HG02981 (cell line): Measurements from ENCODE around the gene CRCP.
A peak's percentile ranks its signal among the peaks of the same experiment; 100 is the strongest.
"Not testable (repeated sequence)": the region's sequence is repeated elsewhere in the genome, so short reads cannot be mapped to it uniquely, and the experiment has no call there.

ENCODE experiments used
- ATAC-seq: cut with Tn5 transposase; IDR thresholded peaks from one replicate; pipeline ENCODE4 v1.9.1; 2021; ENCODE audit warnings: mild to moderate bottlenecking, moderate library complexity; ENCODE audit not compliant: unreplicated experiment

Gene CRCP

DNA sequence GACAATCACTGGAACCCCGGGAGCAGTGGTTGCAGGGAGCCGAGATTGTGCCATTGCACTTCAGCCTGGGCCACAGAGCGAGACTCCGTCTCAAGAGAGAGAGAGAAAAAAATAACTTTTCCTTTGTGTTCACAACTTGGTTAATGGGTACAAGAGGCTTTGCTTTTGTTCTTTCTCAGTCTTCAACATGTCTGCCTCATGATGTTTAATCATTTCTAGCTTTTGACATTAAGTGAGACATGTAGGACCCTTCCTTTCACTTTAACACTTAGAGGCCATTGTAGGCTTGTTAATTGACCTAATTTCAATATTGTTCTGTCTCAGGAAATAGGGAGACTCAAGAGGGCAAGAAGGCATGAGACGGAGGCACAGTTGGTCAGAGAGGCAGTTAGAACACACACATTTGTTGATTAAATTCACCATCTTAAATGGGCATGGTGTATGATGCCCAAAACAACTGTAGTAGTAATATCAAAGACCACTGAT is 9.3 kb upstream of the CRCP start:
- ATAC-seq = peak; percentile 51

DNA sequence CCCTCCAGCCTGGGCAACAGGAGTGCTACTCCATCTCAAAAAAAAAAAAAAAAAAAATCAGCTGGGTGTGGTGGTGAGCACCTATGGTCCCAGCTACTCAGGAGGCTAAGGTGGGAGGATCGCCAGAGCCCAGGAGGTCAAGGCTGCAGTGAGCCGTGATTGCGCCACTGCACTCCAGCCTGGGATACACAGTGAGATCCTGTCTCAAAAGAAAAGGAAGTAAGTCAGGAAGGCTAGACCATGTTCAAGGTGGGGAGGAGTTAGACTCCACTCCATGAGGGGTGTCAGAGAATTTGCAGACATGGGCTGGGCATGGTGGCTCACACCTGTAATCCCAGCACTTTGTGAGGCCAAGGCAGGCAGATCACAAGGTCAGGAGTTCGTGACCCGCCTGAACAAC is 6.2 kb upstream of the CRCP start:
- ATAC-seq = not testable (repeated sequence)

DNA sequence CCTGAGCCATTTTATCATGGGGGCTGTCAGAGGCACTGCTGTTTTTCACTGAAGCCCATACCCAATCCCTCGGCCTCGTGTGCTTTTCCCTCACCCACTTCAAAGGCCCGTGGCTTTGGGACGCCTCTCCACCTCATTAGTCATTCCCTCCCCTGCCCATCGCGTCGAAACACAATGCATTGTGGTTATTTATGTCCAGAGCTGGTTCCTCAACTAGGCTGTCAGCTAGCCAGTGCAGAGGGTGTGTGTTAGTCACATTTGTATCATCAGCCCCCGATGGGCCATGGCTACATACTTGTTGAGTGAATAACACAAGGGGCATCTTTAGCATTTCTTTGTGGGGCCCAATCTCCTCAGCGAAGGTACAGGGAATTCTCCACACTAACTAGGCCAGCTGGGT is 3.8 kb upstream of the CRCP start:
- no peak for ATAC-seq

DNA sequence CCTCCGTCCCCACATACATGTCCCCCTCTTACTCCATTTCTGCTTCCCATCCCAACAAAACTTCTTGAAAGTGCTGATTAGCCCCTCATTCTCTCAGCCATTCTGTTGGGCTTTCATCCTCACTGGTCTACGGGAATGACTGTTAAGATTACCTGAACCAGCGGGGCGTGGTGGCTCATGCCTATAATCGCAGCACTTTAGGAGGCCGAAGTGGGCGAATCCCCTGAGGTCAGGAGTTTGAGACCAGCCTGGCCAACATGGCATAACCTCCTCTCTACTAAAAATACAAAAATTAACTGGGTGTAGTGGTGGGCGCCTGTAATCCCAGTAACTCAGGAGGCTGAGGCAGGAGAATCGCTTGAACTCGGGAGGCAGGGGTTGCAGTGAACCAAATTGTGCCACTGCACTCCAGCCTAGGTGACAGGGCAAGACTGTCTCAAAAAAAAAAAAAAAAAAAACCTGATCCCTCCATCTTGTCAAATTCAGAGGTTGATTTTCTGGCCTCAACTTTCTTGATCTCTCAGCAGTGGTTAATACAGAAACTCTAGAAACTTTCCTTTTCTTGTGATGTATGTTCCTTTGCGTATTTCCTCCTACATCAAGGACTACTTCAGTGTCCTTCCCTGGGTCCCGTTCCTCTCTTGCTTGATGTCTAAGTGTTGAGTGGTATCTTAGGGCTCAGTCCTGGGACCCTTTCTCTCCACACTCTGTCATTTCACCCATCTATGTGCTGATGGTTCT is 2.2 kb downstream of the CRCP start:
- not testable (repeated sequence) for ATAC-seq

DNA sequence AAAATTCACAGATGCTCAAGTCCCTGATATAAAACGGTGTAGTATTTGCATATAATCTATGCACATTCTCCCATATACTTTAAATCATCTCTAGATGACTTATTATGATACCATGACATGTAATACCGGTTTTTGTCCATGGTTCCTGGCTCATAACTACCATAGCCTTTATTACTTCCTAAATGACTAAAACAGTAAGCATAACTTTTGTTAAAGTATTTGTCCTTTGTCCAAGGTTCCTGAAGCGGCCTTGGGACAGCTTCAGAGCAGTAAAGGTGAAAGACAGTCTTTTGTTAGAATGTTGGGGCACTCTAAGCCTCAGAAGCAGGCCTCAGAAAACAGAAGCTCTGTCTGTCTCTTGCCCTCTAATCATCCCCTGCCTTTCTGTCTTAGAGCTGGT is 4.0 kb downstream of the CRCP start:
- no peak for ATAC-seq

DNA sequence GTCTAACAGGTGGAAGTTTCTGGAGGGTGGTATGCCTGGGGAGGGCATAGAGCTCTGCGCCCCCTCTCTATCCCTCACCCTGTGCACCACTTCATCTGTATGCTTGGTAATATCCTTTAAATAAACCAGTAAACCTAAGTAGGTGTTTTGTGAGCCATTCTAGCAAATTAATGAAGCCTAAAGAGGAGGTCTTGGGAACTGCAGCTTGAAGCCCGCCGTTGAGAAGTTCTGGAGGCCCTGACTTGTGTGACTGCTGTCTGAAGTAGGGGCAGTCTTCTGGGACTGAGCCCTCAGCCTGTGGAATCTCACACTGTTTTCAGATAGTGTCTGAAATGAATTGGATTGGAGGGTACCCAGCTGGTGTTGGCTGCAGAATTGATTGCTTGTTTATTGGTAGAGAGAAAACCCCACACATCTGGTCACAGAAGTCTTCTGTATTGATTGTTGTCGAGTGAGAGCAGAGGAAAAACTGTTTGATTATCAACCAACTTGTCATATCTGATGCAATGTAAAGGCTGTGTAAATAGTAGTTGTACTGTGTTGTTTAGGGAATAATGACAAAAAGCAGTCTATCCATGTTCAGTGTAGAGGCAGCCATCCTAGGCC is 4.7 kb downstream of the CRCP start:
- ATAC-seq = no peak

DNA sequence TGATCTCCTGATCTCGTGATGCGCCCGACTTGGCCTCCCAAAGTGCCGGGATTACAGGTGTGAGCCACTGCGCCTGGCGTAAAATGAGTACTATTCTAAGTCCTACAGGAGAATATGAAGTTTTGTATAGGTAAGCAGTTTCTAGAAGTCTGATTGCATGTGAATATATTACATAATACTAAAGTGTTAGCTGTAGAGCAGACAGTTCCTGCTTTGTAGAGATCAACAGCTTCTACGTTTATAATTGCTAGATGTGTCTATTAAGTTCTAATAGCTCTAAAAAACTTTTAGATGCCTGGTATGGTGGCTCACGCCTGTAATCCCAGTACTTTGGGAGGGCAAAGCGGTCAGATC is 8.5 kb downstream of the CRCP start:
- ATAC-seq = no peak

DNA sequence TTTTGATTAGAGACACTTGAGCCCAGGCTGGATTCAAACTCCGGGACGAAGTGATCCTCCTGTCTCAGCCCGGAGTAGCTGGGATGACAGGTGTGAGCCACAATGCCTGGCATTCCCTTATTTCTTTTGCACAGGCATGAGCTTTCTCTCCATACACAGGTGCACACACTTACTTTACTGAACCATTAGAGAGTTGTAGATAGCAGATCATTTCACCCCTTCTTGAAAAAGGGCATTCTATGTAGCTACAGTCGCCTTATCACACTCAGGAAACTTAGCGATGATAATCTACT is 9.9 kb downstream of the CRCP start:
- not testable (repeated sequence) for ATAC-seq

DNA sequence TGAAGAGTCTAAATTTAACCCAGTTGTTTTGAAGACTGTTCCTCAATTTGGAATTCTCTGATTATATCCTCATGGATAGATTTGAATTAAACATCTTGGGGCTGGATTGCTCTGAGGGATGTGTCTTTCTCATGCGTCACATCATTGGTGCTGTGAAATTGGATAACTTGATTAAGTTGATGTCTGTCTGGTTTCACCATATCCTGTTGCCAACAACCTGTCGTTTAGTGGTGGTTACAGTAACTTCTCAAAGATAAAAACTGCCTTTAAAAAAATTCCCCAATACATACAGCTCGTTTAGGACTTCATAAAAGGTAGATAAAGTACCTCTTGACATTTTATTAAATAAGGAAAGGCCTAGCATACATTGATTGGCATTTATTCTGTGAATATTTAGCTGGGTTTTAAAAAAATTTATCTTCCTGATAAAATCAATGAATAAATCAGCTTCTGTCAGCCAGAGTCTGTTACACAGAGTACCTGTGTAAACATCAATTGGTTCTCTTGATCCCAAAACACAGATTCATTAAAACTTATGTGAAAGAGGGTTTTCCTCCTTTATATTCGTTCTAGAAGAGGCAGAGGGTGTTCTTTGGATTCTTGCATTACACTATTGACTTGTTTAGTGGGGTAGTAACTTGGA is 10.5 kb downstream of the CRCP start:
- no peak for ATAC-seq

DNA sequence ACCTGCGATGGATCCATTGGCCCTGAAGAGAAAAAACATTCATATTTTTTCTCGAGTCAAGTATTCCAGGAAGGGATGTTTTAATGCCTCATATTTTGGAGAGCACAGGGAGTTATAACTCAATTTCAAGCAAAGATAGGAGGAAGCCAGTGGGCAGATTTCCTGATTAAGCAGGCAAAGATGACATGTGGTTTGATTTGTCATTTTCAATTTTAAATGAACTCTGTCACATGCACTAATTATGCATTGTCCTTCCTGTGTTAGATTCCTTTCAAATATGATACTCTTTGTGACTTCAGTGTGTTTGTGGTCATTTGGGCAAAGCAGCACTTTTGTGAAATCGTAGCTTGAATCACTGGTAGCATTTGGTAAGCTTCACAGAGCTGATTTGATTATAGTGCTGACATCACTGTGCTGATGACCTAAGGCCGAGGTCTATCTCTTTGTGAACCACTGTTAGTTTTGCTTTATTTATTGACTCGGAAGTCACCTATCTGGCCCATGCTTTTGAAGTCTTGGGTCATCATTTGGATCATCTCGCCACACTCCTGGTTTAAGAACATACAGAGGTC is 11.2 kb downstream of the CRCP start:
- ATAC-seq = not testable (repeated sequence)

DNA sequence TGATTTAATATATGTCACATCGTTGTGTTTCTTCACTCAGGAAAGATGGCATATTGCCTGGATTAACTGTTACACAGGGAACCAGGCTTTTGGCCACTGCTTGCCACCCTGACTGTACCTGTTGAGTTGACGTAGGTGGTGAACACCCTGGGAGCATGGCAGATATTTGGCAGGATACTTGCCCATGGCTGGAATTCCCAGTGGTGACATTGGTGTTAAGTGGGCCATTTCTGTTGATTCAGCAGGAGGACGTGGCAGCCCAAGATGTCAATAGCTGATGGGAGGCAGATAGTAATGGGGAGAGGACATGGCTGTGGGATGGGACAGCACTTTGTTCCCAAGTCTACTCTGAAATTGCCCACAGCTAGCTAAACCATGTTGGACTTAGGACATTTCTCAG is 12.5 kb downstream of the CRCP start:
- ATAC-seq = not testable (repeated sequence)

DNA sequence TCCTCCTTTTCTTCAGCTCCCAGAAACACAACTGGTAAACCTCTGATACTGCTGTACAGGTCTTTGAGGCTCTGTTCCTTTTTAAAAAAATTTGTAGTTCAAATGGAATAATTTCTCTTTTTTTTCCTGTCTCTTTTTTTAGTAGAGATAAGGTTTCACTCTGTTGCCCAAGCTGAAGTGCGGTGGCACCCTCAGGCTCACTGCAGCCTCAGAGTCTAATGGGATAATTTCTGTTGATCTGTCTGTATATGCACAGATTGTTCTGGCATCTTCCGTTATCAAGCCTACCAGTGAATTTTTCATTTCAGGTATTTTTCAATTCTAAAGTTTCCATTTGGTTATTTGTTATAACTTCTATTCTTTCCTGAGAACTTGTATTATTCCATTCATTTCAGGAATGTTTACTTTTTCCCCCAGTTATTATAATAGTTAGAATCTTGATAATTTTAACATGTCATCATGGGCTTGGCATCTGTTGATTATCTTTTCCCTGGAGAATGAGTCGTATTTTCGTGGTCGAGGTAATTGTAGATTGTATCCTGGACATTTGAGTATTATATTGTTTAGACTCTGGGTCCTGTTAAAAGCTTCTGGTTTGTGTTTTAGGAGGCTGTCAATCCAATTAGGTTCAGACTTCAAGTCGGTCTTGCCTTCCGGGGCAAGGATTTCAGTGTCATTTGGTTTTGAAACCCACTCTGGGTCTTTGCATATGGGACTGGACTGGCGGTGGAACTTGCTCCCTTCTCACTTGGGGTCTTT is 24.5 kb downstream of the CRCP start:
- no peak for ATAC-seq

DNA sequence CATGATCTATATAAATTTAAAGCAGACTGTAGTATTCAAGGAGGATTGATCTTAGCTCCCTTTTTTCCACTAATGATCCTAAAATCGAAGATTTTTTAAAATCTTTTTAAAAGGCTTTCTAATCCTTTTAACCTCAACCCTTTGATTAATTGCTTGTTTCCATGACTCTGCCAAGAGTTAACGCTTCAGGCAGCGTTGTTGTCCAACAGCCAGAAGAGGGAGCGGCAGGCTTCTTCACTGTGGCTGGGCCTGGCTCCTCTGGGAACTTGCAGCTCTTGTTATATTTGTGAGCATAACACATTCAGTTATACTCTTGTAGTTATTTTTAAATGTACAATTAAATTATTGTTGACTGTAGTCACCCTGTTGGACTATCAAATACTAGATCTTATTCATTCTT is 26.3 kb downstream of the CRCP start:
- ATAC-seq = no peak

DNA sequence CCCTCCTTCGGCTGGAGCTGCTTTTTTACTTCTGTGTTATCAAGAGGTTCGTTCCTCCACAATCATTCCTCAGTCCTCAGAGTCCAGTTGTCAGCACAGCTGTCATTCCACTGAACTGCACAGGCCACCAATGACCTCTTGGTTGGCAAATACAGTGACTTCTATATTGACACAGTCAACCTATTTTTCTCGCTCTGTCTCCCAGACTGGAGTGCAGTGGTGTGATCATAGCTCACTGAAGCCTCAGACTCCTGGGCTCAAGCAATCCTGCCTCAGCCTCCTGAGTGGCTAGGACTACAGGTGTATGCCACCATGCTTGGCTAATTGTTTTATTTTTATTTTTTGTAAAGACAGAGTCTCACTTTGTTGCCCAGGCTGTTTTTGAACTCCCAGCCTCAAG is 27.7 kb downstream of the CRCP start:
- no peak for ATAC-seq

DNA sequence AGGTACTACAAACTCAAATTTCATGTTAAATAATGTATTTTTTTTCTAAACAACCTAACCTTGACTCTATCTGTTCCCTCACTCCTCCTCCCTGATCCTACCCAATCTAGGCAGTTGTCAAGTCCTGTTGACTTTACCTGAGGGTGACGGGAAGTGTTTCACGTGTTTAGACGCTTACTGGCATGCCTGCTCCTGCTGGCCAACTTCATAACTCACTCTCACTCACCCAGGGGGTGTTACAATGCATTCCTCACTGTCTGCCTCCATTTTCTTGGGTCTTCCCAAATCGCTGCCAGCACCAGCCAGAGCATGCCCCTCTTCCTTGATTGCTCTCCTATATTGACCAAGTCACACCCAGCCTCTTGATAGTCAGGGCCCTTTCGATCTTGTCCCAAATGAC is 28.3 kb downstream of the CRCP start:
- ATAC-seq = no peak

DNA sequence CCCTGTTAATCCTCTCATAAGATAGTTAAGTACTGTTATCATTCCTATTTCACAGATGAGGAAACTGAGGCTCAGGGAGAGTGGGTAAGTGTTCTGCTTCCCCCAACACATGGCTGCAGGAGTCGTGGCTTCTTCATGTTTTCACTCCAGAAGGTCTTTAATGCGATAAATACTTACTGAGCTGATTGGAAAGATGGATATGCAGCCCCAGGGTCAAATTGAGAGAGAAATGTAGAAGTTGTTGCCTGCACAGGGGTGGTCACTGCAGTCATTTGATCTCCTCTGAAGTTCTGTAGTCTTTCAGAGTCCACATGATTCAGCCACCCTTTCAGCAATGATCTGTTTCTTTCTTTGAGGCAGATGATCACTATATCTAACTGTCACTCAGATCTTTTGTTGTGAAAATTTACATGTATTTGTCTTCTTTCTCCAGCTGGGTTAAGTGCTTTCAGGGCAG is 29.3 kb downstream of the CRCP start:
- no peak for ATAC-seq

DNA sequence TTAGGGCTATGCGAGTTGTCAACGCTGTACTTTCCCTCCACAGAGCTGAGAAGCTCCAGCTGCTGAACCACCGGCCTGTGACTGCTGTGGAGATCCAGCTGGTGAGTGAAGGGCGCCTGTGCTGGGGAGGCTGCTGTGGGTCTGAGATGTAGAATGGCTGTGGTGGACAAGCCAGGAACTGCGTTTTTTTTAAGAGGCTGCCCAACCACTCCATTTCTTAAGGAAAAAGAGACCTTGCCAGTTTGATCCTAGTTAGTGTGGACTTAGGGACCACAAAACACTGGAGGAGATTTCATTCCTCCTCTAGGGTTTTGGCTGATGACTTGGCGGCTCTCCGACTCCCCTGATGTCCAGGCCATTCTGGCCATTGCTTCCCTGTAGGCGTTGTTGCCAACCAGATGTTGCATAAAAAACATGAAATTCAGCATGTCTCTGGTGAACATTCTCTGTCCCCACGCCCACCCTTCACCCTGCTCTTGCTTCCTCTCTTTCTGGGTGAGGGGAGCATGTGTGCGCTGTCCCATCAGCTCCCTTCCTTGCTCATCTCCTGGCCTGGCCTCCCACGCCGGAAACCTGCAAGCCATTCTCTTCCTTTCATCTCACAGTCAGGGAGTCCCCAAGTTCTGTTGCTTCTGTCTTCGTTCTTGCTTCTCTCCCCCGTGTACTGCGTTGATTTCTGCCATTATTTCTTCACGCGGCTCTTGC is 30.9 kb downstream of the CRCP start:
- no peak for ATAC-seq

DNA sequence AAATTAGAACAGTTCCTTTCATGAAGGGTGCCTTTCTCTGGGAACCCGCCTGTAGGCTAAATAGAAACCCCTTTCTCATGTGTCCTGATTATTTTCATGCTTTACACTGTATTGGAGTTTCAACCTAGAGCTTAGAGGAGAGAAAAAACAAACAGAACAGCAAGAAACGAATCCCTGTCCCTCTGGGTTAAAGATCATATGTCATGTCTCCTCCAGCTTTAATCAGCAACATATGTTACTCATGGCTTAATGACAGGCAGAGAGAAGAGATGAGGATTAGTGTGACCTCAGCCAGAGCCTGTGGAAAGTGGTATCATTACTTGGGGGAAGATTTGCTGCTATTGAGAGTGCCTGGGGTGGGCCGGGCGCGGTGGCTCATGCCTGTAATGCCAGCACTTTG is 32.1 kb downstream of the CRCP start:
- ATAC-seq = no peak

DNA sequence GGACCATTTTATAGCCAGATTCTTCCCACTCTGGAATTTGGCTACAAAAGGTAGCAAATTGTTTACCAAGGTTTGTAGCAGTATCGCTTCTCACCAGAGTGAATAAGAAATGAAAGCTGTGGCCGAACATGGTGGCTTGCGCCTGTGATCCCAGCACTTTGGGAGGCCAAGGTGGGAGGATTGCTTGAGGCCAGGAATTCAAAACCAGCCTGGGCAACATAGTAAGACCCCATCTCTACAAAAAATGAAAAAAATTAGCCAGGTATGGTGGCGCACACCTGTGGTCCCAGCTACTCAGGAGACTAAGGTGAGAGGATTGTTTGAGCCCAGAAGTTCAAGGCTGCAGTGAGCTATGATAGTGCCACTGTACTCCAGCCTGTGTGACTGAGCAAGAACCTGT is 33.0 kb downstream of the CRCP start:
- not testable (repeated sequence) for ATAC-seq

DNA sequence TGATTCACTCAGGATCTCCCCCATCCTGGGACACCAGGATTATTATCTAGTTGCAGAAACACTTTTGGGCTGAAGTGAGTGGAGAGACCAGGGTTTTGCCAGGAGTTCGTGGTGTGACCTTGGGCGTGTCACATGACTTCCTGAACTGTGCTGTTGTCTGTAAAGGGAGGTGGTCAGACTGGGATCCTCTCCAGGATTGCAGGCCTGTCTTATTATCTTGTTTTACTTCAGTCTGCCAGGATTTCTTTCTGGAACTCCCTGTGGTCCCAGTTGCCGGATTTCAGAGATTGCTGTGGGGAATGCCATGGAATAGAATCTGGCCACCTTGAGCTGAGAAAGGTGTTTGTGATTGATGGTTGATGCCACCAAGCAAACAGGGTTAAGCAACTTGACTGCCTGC is 35.8 kb downstream of the CRCP start:
- ATAC-seq = no peak
